Measurements from ENCODE around the gene GRB2. TPM values are rescaled to one million over a fixed set of nuclear protein-coding genes. Genes with fewer than 3 reads are reported as not detected.

GRB2 gene
- total and polyA plus RNA-seq, 10 of the 15 experiments (the other 5 are each of a cell fraction or from before 2014, with no cell fraction given): 113 to 268 (median 158) TPM

DNA sequence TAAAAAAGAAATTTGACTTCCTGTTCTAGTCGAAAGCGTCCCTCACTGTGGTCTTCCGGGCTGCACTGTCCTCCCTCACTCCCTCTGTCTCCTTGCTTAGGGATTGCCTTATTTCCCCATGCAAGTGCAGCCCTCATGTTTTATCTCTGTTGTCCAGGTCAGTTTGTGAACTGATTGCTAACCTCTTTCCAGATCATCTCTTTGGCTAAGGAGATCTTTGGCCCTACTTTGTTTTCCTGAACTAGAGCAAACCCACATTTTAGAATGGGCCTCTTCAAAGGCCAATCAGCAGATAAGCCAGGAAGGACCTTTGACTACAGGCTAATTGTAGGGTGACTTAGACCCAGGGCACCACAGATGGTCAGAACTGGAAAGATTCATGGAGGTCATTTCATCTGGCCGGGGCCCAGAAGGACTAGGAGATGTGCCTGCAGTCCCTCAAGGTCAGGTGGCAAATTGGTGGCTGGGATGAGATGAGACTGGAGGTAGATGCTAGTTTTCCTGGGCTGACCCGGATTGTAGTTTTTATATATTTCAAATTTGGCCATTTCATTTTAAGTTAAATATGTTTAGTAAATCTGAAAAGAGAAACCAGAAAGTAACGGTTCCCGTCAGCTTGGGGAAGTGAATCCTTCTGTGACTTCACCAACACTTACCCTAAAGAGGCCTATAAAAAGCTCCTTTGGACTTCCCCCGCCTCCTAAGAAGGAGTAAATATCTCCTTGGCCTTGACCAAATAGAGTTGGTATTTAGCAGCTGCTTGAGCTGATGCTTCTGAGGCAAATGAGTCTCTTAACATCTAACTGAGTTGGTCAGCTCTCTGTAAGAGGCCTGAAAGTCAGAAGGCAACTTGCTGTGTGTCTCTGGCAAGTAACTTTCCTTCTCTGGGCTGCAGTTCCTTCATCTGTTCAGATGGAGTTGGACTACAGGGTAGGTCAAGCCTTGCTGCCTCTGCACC is 110.0 kb downstream of the GRB2 start (continued):
- TF ChIP-seq, protein P1, sequence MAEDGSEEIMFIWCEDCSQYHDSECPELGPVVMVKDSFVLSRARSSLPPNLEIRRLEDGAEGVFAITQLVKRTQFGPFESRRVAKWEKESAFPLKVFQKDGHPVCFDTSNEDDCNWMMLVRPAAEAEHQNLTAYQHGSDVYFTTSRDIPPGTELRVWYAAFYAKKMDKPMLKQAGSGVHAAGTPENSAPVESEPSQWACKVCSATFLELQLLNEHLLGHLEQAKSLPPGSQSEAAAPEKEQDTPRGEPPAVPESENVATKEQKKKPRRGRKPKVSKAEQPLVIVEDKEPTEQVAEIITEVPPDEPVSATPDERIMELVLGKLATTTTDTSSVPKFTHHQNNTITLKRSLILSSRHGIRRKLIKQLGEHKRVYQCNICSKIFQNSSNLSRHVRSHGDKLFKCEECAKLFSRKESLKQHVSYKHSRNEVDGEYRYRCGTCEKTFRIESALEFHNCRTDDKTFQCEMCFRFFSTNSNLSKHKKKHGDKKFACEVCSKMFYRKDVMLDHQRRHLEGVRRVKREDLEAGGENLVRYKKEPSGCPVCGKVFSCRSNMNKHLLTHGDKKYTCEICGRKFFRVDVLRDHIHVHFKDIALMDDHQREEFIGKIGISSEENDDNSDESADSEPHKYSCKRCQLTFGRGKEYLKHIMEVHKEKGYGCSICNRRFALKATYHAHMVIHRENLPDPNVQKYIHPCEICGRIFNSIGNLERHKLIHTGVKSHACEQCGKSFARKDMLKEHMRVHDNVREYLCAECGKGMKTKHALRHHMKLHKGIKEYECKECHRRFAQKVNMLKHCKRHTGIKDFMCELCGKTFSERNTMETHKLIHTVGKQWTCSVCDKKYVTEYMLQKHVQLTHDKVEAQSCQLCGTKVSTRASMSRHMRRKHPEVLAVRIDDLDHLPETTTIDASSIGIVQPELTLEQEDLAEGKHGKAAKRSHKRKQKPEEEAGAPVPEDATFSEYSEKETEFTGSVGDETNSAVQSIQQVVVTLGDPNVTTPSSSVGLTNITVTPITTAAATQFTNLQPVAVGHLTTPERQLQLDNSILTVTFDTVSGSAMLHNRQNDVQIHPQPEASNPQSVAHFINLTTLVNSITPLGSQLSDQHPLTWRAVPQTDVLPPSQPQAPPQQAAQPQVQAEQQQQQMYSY (CRISPR knock-in tag; IDR thresholded peaks at IDR 0.05): no peak
- peak; percentile 89 for TF ChIP-seq RUNX3 (IDR thresholded peaks at IDR 0.05; ENCODE audit: low read length)
- peak; percentile 82; the same call in 1 of the 2 replicates for TF ChIP-seq TCF3 (IDR thresholded peaks at IDR 0.05; ENCODE audit: borderline replicate concordance, insufficient read depth, low read depth, low read length)
- TF ChIP-seq, protein P2, sequence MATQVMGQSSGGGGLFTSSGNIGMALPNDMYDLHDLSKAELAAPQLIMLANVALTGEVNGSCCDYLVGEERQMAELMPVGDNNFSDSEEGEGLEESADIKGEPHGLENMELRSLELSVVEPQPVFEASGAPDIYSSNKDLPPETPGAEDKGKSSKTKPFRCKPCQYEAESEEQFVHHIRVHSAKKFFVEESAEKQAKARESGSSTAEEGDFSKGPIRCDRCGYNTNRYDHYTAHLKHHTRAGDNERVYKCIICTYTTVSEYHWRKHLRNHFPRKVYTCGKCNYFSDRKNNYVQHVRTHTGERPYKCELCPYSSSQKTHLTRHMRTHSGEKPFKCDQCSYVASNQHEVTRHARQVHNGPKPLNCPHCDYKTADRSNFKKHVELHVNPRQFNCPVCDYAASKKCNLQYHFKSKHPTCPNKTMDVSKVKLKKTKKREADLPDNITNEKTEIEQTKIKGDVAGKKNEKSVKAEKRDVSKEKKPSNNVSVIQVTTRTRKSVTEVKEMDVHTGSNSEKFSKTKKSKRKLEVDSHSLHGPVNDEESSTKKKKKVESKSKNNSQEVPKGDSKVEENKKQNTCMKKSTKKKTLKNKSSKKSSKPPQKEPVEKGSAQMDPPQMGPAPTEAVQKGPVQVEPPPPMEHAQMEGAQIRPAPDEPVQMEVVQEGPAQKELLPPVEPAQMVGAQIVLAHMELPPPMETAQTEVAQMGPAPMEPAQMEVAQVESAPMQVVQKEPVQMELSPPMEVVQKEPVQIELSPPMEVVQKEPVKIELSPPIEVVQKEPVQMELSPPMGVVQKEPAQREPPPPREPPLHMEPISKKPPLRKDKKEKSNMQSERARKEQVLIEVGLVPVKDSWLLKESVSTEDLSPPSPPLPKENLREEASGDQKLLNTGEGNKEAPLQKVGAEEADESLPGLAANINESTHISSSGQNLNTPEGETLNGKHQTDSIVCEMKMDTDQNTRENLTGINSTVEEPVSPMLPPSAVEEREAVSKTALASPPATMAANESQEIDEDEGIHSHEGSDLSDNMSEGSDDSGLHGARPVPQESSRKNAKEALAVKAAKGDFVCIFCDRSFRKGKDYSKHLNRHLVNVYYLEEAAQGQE (IDR thresholded peaks at IDR 0.05; ENCODE audit: low read depth, low read length): no peak
- peak; percentile 98 for TF ChIP-seq MEF2B (IDR thresholded peaks at IDR 0.05; ENCODE audit: partially characterized antibody, poor library complexity, severe bottlenecking)
- peak; percentile 95 for TF ChIP-seq POLR2AphosphoS5 (IDR thresholded peaks at IDR 0.05; ENCODE audit: low read length)
- peak; percentile 46; the same call in 1 of the 2 replicates for TF ChIP-seq NKRF (conservative IDR thresholded peaks at IDR 0.05)
- peak; percentile 94 for TF ChIP-seq NBN (IDR thresholded peaks at IDR 0.05)
- TF ChIP-seq SRF (IDR thresholded peaks at IDR 0.05; ENCODE audit: low read depth in 2 of 2, low read length in 2 of 2): peak in 1 of 2 experiments; percentile 75; a peak in 2 of 4 replicates
- no peak for TF ChIP-seq HSF1 (IDR thresholded peaks at IDR 0.05; ENCODE audit: low read depth, low read length)
- TF ChIP-seq JUNB (IDR thresholded peaks at IDR 0.05): peak; percentile 95
- no peak for TF ChIP-seq SREBF2 (IDR thresholded peaks at IDR 0.05; ENCODE audit: low read length)
- 0 out of 2 replicates have a peak, but pooled peaks have one; percentile 17 for TF ChIP-seq SIN3A (IDR thresholded peaks at IDR 0.05; ENCODE audit: low read depth, low read length)
- TF ChIP-seq, protein P3, sequence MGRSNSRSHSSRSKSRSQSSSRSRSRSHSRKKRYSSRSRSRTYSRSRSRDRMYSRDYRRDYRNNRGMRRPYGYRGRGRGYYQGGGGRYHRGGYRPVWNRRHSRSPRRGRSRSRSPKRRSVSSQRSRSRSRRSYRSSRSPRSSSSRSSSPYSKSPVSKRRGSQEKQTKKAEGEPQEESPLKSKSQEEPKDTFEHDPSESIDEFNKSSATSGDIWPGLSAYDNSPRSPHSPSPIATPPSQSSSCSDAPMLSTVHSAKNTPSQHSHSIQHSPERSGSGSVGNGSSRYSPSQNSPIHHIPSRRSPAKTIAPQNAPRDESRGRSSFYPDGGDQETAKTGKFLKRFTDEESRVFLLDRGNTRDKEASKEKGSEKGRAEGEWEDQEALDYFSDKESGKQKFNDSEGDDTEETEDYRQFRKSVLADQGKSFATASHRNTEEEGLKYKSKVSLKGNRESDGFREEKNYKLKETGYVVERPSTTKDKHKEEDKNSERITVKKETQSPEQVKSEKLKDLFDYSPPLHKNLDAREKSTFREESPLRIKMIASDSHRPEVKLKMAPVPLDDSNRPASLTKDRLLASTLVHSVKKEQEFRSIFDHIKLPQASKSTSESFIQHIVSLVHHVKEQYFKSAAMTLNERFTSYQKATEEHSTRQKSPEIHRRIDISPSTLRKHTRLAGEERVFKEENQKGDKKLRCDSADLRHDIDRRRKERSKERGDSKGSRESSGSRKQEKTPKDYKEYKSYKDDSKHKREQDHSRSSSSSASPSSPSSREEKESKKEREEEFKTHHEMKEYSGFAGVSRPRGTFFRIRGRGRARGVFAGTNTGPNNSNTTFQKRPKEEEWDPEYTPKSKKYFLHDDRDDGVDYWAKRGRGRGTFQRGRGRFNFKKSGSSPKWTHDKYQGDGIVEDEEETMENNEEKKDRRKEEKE (IDR thresholded peaks at IDR 0.05): no peak

All from GM12878 (cell line).